PFSK-1 (cell line): ENCODE results near the gene NKX2-4.

ENCODE experiments used
- FOXP2 ChIP-seq: optimal IDR thresholded peaks from 2 replicates; pipeline ENCODE3; 2011; ENCODE audit warnings: borderline replicate concordance, control low read depth, inconsistent platforms; ENCODE audit not compliant: insufficient read depth; ENCODE audit errors: extremely low read length, extremely low read depth
- POLR2AphosphoS5 ChIP-seq: IDR thresholded peaks from 2 replicates; pipeline ENCODE4 v1.6.1; 2012; ENCODE audit warnings: low read depth, mild to moderate bottlenecking, control low read depth, low read length, moderate library complexity
- REST ChIP-seq, 2 experiments: IDR thresholded peaks; 2 replicates each; pipeline versions ENCODE4 v1.6.1 to v1.8.0; 2011 to 2012; ENCODE audit warnings: low read depth in 2 of 2, low read length in 2 of 2, control low read depth in 1 of 2, inconsistent platforms in 1 of 2, mild to moderate bottlenecking in 1 of 2, moderate library complexity in 1 of 2; ENCODE audit not compliant: insufficient read depth in 1 of 2
- SIN3A ChIP-seq: IDR thresholded peaks from 2 replicates; pipeline ENCODE4 v1.6.1; 2012; ENCODE audit warnings: mild to moderate bottlenecking, low read length, moderate library complexity, borderline replicate concordance; ENCODE audit not compliant: insufficient read depth
- TAF1 ChIP-seq: IDR thresholded peaks from 2 replicates; pipeline ENCODE4 v1.6.1; 2012; ENCODE audit warnings: low read length, control low read depth, borderline replicate concordance; ENCODE audit not compliant: insufficient read depth

NKX2-4 gene

GRCh38 chr20:21376626-21377025 lies 20.7 kb downstream of the NKX2-4 start:
- TF ChIP-seq SIN3A, result no peak
- no peak for TF ChIP-seq FOXP2
- no peak for TF ChIP-seq TAF1
- no peak for TF ChIP-seq POLR2AphosphoS5
- no peak for TF ChIP-seq REST (IDR thresholded peaks at IDR 0.05; ENCODE audit: insufficient read depth in 1 of 2, low read depth in 2 of 2, low read length in 2 of 2)

GRCh38 chr20:21373436-21373835 lies 23.9 kb downstream of the NKX2-4 start:
- TF ChIP-seq SIN3A, result no peak
- TF ChIP-seq FOXP2, result no peak
- no peak for TF ChIP-seq TAF1
- TF ChIP-seq REST (IDR thresholded peaks at IDR 0.05; ENCODE audit: insufficient read depth in 1 of 2, low read depth in 2 of 2, low read length in 2 of 2), result no peak
- TF ChIP-seq POLR2AphosphoS5, result no peak

GRCh38 chr20:21372016-21372415 lies 25.3 kb downstream of the NKX2-4 start:
- TF ChIP-seq SIN3A, result no peak

- no peak for TF ChIP-seq FOXP2
- TF ChIP-seq SIN3A, result no peak
- no peak for TF ChIP-seq REST (IDR thresholded peaks at IDR 0.05; ENCODE audit: insufficient read depth in 1 of 2, low read depth in 2 of 2, low read length in 2 of 2)
- no peak for TF ChIP-seq POLR2AphosphoS5
- no peak for TF ChIP-seq TAF1
These were observed 26.1 kb downstream of the NKX2-4 start for GRCh38 chr20:21371193-21371592.

- no peak for TF ChIP-seq POLR2AphosphoS5
- no peak for TF ChIP-seq FOXP2
These were observed 28.5 kb downstream of the NKX2-4 start for GRCh38 chr20:21368791-21369190.

- TF ChIP-seq TAF1, result no peak
- TF ChIP-seq REST (IDR thresholded peaks at IDR 0.05; ENCODE audit: insufficient read depth in 1 of 2, low read depth in 2 of 2, low read length in 2 of 2), result no peak
- no peak for TF ChIP-seq POLR2AphosphoS5
- no peak for TF ChIP-seq SIN3A
- TF ChIP-seq FOXP2, result no peak
These were observed 31.6 kb downstream of the NKX2-4 start for GRCh38 chr20:21365771-21366170.
